ENCODE results near the gene PXDN.

PXDN gene

GRCh38 chr2:1613078-1613445 lies 131.3 kb downstream of the PXDN start:
- TF ChIP-seq CSDC2 (CRISPR knock-in tag; IDR thresholded peaks at IDR 0.05), result no peak
- no peak for TF ChIP-seq GLIS3 (CRISPR knock-in tag; IDR thresholded peaks at IDR 0.05)
- no peak for ATAC-seq

GRCh38 chr2:1612391-1613077 lies 131.8 kb downstream of the PXDN start:
- TF ChIP-seq ESRRG (CRISPR knock-in tag; IDR thresholded peaks at IDR 0.05) (no peak), GLIS3 (CRISPR knock-in tag; IDR thresholded peaks at IDR 0.05) (no peak), ZFP3 (CRISPR knock-in tag; IDR thresholded peaks at IDR 0.05) (no peak), SNAI2 (CRISPR knock-in tag; IDR thresholded peaks at IDR 0.05) (no peak), OSR1 (CRISPR knock-in tag; IDR thresholded peaks at IDR 0.05) (no peak), PATZ1 (CRISPR knock-in tag; IDR thresholded peaks at IDR 0.05; ENCODE audit: borderline replicate concordance) (no peak), CREB5 (CRISPR knock-in tag; IDR thresholded peaks at IDR 0.05; ENCODE audit: low read depth) (no peak), ZFP30 (CRISPR knock-in tag; IDR thresholded peaks at IDR 0.05) (no peak), BACH2 (CRISPR knock-in tag; IDR thresholded peaks at IDR 0.05; ENCODE audit: borderline replicate concordance) (no peak), CSRNP3 (CRISPR knock-in tag; IDR thresholded peaks at IDR 0.05) (no peak), TSHZ2 (CRISPR knock-in tag; IDR thresholded peaks at IDR 0.05) (no peak), ZNF70 (CRISPR knock-in tag; IDR thresholded peaks at IDR 0.05) (no peak), ZNF565 (CRISPR knock-in tag; conservative IDR thresholded peaks at IDR 0.05; ENCODE audit: low read depth) (no peak), ISL1 (CRISPR knock-in tag; IDR thresholded peaks at IDR 0.05) (no peak), CSDC2 (CRISPR knock-in tag; IDR thresholded peaks at IDR 0.05) (no peak), POU6F1 (CRISPR knock-in tag; IDR thresholded peaks at IDR 0.05; ENCODE audit: borderline replicate concordance, low read depth) (no peak), ARNTL (CRISPR knock-in tag; IDR thresholded peaks at IDR 0.05; ENCODE audit: borderline replicate concordance, low read depth) (no peak)
- no peak for ATAC-seq

GRCh38 chr2:1611886-1612285 lies 132.4 kb downstream of the PXDN start:
- no peak for ATAC-seq
- no peak for TF ChIP-seq POU6F1 (CRISPR knock-in tag; IDR thresholded peaks at IDR 0.05; ENCODE audit: borderline replicate concordance, low read depth)
- TF ChIP-seq OSR1 (CRISPR knock-in tag; IDR thresholded peaks at IDR 0.05), result no peak
- TF ChIP-seq ZNF8 (CRISPR knock-in tag; IDR thresholded peaks at IDR 0.05), result no peak
- TF ChIP-seq ESRRG (CRISPR knock-in tag; IDR thresholded peaks at IDR 0.05), result no peak
- no peak for TF ChIP-seq ZFP30 (CRISPR knock-in tag; IDR thresholded peaks at IDR 0.05)
- TF ChIP-seq PPARA (CRISPR knock-in tag; IDR thresholded peaks at IDR 0.05; ENCODE audit: borderline replicate concordance), result no peak
- no peak for TF ChIP-seq ZFP3 (CRISPR knock-in tag; IDR thresholded peaks at IDR 0.05)
- no peak for TF ChIP-seq SNAI2 (CRISPR knock-in tag; IDR thresholded peaks at IDR 0.05)
- TF ChIP-seq ZNF565 (CRISPR knock-in tag; conservative IDR thresholded peaks at IDR 0.05; ENCODE audit: low read depth), result no peak
- TF ChIP-seq TCF4 (CRISPR knock-in tag; IDR thresholded peaks at IDR 0.05; ENCODE audit: borderline replicate concordance), result no peak
- no peak for TF ChIP-seq TOX (CRISPR knock-in tag; IDR thresholded peaks at IDR 0.05; ENCODE audit: borderline replicate concordance)
- TF ChIP-seq RARB (CRISPR knock-in tag; IDR thresholded peaks at IDR 0.05), result no peak
- no peak for TF ChIP-seq TSHZ2 (CRISPR knock-in tag; IDR thresholded peaks at IDR 0.05)
- no peak for TF ChIP-seq CREB5 (CRISPR knock-in tag; IDR thresholded peaks at IDR 0.05; ENCODE audit: low read depth)
- no peak for TF ChIP-seq CSDC2 (CRISPR knock-in tag; IDR thresholded peaks at IDR 0.05)
